Bronchial epithelial cell (primary cell): ENCODE data around the gene MAPKAPK2. TPM values are rescaled to one million over a fixed set of nuclear protein-coding genes. Genes with fewer than 3 reads are reported as not detected.

ENCODE experiments used
- DNase-seq: peaks from one replicate; pipeline ENCODE4 v3.0.0-alpha.2; 2010; ENCODE audit warnings: low read depth
- FAIRE-seq: peaks from 2 replicates; lab custom pipeline; 2011; peaks lifted over from hg19 to GRCh38; lab: Jason Lieb, UNC
- H3K27me3 ChIP-seq: 2 replicates; pipeline ENCODE4 v1.5.1; 2011; ENCODE audit warnings: low read length; ENCODE audit not compliant: control insufficient read depth, insufficient read depth
- H3K36me3 ChIP-seq: 2 replicates; pipeline ENCODE4 v1.5.1; 2011; ENCODE audit warnings: low read length; ENCODE audit not compliant: control insufficient read depth, insufficient read depth
- H3K4me3 ChIP-seq: 2 replicates; pipeline ENCODE4 v1.5.1; 2011; ENCODE audit warnings: mild to moderate bottlenecking, low read depth, low read length, control low read depth
- total RNA-seq: library from RNA; depleted of rRNA; stranded (reverse); fragments of >200 nt; gene quantifications from 2 replicates; pipeline ENCODE4 v1.2.1, GENCODE V29; 2014
- TF ChIP-seq, protein P1 (sequence below): IDR thresholded peaks from 2 replicates; pipeline ENCODE4 v1.5.1; 2011; ENCODE audit warnings: mild to moderate bottlenecking, moderate library complexity, low read length, control low read depth, inconsistent platforms; ENCODE audit not compliant: insufficient read depth, severe bottlenecking

Gene MAPKAPK2
- total RNA-seq, 1 donor from 2014 or later = 23.2 TPM

DNA sequence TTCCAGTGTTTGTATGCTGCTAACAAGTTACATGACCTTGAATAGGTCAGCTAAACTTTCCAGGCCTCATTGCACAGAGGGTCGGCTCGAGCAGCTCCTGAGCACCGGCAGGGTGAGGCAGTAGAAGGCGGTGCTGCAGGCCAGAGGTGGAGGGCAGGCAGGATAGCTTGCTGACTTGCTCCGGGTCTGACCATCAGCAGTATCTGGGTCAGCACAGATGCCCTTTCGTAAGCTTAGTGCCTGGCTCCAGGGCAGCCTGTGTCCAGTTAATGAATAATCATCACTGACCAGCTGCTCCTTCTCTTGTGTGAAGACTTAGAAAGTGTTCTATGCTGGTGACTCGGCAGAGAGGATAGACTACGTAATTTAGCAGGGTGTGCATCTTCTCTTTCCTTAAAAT lies 6.9 kb downstream of the MAPKAPK2 start:
- DNase-seq (no peak), FAIRE-seq (no peak)
- TF ChIP-seq, protein P1, sequence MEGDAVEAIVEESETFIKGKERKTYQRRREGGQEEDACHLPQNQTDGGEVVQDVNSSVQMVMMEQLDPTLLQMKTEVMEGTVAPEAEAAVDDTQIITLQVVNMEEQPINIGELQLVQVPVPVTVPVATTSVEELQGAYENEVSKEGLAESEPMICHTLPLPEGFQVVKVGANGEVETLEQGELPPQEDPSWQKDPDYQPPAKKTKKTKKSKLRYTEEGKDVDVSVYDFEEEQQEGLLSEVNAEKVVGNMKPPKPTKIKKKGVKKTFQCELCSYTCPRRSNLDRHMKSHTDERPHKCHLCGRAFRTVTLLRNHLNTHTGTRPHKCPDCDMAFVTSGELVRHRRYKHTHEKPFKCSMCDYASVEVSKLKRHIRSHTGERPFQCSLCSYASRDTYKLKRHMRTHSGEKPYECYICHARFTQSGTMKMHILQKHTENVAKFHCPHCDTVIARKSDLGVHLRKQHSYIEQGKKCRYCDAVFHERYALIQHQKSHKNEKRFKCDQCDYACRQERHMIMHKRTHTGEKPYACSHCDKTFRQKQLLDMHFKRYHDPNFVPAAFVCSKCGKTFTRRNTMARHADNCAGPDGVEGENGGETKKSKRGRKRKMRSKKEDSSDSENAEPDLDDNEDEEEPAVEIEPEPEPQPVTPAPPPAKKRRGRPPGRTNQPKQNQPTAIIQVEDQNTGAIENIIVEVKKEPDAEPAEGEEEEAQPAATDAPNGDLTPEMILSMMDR = no peak
- H3K36me3 ChIP-seq = peaks cover 8% of the 10 kb centered on the region
- no peak overlapping the region for H3K4me3 ChIP-seq
- no peaks in the 10 kb centered on the region for H3K27me3 ChIP-seq

GRCh38 chr1:206693029-206693428 lies 8.3 kb downstream of the MAPKAPK2 start:
- Histone ChIP-seq H3K4me3 (no peak overlapping the region), H3K27me3 (no peaks in the 10 kb centered on the region), H3K36me3 (peaks cover 8% of the 10 kb centered on the region)
- DNase-seq = no peak
- FAIRE-seq = no peak
- TF ChIP-seq, protein P1 = no peak

GRCh38 chr1:206693592-206693991 lies 8.9 kb downstream of the MAPKAPK2 start:
- TF ChIP-seq, protein P1 = no peak
- Histone ChIP-seq H3K36me3 (peaks cover 8% of the 10 kb centered on the region), H3K4me3 (no peak overlapping the region), H3K27me3 (no peaks in the 10 kb centered on the region)
- FAIRE-seq = no peak
- no peak for DNase-seq

DNA sequence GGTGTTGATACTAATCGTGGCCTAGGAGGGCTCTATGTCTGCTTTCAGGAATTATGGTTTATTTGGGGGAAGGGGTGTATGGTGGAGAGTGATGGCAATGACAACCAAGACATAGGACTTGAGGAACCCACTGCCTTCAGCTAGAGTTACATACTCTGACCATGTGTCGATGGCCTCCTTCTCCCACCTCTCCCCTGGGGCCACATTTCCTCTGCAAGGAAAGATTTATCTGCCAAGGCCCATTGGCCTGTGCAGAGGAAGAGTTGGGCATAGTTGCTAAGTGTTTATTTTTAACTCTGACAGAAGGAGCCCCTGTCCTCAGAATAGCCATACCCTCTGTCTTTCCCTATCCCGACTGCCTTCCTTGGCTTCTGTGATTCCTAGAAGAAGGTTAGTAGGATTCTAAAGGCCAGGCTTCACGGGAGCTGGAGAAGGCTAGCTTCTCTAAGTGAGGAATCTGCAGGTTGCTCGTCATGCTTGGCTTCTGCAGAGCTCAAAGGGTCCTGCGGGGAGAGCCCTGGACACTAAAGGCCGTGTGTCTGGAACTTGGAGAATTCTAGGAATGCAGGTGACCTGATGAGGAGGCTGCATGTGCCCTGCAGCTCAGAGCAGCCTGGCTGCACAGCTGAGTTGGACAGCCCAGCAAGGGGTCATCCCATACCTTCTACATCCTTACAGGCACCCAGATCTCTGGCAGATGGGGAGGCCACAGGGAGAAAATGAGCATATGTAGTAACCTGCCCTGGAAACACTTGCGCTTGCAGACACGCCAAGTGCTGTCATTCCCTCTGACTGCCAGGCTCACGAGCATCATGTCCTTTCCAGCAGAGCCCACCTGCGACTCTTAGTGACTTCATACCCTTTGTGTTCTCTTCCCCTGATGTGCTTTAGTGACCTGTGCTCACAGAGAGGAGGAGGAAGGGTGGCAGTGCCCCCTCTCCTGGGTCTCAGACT lies 9.7 kb downstream of the MAPKAPK2 start:
- H3K4me3 ChIP-seq = no peak overlapping the region
- no peaks in the 10 kb centered on the region for H3K27me3 ChIP-seq
- TF ChIP-seq, protein P1 = no peak
- DNase-seq (no peak), FAIRE-seq (no peak)
- peaks cover 8% of the 10 kb centered on the region for H3K36me3 ChIP-seq

DNA sequence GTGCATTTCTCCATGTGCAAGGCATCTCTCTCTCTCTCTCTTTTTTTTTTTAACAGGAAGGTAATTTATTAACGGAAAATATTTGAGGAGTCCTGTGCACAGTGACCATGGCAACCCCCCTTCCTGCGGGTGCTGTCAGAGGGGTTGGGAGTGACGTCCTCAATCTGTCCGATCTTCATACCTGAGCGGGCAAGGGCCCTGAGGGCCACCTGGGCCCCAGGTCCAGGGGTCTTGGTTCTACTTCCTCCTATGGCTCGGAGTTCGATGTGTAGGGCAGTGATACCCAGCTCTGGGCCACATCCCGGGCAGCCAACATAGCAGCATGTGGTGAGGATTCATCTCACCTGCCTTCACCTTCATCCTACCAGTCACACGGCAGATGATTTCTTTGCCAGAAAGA lies 11.0 kb downstream of the MAPKAPK2 start:
- DNase-seq (no peak), FAIRE-seq (no peak)
- Histone ChIP-seq H3K4me3 (no peak overlapping the region), H3K36me3 (peaks cover 9% of the 10 kb centered on the region), H3K27me3 (no peaks in the 10 kb centered on the region)
- TF ChIP-seq, protein P1 = no peak
